HG03135 (cell line): Measurements from ENCODE around the gene ATP6AP1.

Source experiments
- ATAC-seq: cut with Tn5 transposase; IDR thresholded peaks from one replicate; pipeline ENCODE4 v1.9.1; 2021; ENCODE audit warnings: mild to moderate bottlenecking, moderate library complexity; ENCODE audit not compliant: unreplicated experiment

ATP6AP1 gene

GRCh38 chrX:154426916-154427770 lies 1.3 kb upstream of the ATP6AP1 start:
- no peak for ATAC-seq

- ATAC-seq = no peak
Measured at GRCh38 chrX:154429711-154430110, 1.2 kb downstream of the ATP6AP1 start.

- ATAC-seq = no peak
Measured at GRCh38 chrX:154430479-154430878, 2.0 kb downstream of the ATP6AP1 start.

- no peak for ATAC-seq
Measured at GRCh38 chrX:154430916-154431315, 2.4 kb downstream of the ATP6AP1 start.

- no peak for ATAC-seq
Measured at GRCh38 chrX:154431341-154431740, 2.9 kb downstream of the ATP6AP1 start.

GRCh38 chrX:154432210-154432609 lies 3.7 kb downstream of the ATP6AP1 start:
- no peak for ATAC-seq

GRCh38 chrX:154433605-154434004 lies 5.1 kb downstream of the ATP6AP1 start:
- no peak for ATAC-seq

- no peak for ATAC-seq
Measured at GRCh38 chrX:154434394-154435168, 6.1 kb downstream of the ATP6AP1 start.

- ATAC-seq = no peak
Measured at GRCh38 chrX:154435171-154435733, 6.8 kb downstream of the ATP6AP1 start.

GRCh38 chrX:154436374-154436982 lies 8.0 kb downstream of the ATP6AP1 start:
- ATAC-seq = no peak

GRCh38 chrX:154436983-154437752 lies 8.7 kb downstream of the ATP6AP1 start, which contains the start of gene GDI1:
Gene GDI1 (plus strand): TSS chrX:154437154. CDS start chrX:154437255, 101 bp downstream.
- no peak for ATAC-seq

GRCh38 chrX:154437971-154438893 lies 9.8 kb downstream of the ATP6AP1 start:
- ATAC-seq = no peak

GRCh38 chrX:154439841-154440240 lies 11.4 kb downstream of the ATP6AP1 start:
- ATAC-seq = no peak

- ATAC-seq = no peak
Measured at GRCh38 chrX:154440623-154441357, 12.3 kb downstream of the ATP6AP1 start.

GRCh38 chrX:154441564-154441963 lies 13.1 kb downstream of the ATP6AP1 start:
- ATAC-seq = no peak

- no peak for ATAC-seq
Measured at GRCh38 chrX:154441984-154442707, 13.7 kb downstream of the ATP6AP1 start.

GRCh38 chrX:154443479-154443910 lies 15.0 kb downstream of the ATP6AP1 start:
- ATAC-seq = no peak
